NCI-H1436 (cell line): ENCODE measurements around the gene AGFG1.
A peak's percentile ranks its signal among the peaks of the same experiment; 100 is the strongest.

Experiments
- DNase-seq: peaks from one replicate; lab custom pipeline; 2025; lab: John Stamatoyannopoulos, UW

The AGFG1 gene, protein sequence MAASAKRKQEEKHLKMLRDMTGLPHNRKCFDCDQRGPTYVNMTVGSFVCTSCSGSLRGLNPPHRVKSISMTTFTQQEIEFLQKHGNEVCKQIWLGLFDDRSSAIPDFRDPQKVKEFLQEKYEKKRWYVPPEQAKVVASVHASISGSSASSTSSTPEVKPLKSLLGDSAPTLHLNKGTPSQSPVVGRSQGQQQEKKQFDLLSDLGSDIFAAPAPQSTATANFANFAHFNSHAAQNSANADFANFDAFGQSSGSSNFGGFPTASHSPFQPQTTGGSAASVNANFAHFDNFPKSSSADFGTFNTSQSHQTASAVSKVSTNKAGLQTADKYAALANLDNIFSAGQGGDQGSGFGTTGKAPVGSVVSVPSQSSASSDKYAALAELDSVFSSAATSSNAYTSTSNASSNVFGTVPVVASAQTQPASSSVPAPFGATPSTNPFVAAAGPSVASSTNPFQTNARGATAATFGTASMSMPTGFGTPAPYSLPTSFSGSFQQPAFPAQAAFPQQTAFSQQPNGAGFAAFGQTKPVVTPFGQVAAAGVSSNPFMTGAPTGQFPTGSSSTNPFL

DNA sequence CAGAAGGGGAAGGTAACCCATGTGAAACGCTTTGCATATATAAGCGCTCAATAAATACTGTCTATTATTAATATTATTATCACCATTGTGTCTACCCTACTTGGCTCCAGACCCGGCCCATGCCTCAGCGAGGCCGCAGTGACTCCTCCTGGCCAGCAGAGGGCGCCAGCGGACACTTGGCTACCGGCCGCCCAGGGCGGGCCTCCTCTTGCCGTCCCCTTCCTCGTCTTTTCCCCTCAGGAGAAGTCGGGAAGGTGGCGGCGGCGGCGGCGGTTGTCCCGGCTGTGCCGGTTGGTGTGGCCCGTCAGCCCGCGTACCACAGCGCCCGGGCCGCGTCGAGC, at the start of gene AGFG1:
Gene AGFG1 (plus strand): TSS at position 233 of the 341 bp plus-strand sequence. CDS start 266 bp downstream, outside the sequence.
- peak; percentile 74 for DNase-seq

DNA sequence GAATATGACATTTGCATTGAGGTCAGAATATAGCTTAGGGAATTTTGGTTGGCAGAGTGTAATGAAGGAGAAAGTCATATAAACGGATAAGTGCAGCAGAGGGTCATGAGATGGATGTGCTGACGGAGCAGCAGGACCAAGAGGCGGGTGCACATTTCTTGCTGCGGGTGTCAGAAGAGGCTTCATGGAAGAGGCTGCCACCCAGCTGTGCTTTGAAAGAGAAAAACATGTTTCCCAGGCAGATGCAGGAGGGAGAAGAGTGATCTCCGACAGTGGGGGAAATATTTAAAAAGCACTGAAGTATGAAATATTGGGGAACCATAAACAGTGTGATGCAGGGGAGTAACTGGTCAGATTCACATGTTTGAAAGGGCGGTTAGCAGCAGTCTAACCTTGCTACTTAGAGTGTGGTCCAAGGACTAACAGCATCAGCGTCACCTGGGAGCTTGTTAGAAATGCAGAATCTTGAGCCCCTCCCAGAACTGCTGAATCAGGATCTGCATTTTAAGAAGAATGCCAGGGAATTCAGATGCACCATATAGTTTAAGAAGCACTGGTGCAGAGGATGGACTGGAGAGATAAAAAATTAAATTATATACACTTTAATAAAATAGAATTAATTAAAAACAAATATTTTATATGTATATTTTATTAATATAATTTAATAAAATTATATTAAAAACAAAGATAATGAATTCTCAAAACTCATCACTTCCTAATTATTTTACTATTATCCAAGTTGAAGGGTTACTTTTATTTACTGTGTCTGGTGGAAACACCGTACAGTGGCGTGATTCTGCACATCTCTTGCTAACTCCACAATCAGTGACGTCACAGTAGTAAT, 48.1 kb upstream of the AGFG1 start:
- no peak for DNase-seq

DNA sequence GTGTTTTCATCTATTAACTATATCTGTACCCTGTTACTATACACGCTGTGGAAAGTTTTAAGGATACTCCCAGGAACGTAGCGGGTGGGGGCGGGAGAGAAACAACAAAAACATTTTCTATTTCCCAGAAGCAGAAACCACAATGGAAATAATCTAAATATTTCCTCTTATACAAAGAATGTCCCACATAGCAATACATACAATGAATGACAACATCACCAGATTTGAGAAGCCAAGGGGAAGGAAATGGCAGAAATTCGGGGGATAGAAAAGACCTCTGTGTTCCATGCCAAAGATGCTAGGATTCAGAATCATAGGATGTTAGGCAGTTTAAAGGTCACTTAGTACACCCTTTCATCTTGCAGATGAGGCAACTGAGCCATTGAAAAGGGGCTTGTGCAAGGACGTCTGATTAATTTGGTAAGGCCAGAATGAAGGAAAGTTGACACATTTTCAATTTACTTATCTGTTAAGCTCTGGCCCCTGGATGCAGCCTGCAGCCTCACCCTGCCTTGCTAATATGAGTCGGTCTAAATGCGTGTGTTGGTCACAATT, 43.1 kb upstream of the AGFG1 start:
- DNase-seq: no peak

DNA sequence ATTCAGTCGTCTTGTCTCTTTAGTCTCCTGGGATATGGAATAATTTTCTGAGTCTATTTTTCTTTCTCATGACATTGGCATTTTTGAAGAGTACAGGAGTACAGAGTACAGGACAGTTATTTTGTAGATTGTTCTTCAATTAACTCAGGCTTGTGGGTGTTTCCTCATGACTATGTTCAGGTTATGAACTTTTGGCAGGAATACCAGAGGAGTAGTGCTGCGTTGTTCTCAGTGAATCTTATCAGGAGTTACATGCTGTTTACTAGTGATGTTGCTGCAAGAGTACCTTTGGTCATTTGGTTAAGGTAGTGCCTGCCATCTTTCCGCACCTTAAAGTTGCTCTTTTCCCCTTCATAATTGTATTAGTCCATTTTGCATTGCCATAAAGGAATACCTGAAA, 41.3 kb upstream of the AGFG1 start:
- no peak for DNase-seq

DNA sequence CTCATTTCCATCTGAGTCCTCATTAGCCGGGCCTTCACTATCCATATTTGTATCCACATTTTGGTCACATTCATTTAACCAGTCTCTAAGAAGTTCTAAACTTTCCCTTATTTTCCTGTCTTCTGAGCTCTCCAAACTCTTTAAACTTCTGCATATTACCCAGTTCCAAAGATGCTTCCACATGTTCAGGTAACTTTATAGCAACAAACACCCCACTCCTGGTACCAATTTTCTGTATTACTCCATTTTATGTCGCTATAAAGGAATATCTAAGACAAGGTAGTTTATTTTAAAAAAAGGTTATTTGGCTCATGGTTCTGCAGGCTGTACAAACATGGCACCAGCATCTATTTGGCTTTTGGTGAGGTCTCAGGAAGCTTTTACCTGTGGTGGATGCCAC, 38.8 kb upstream of the AGFG1 start:
- DNase-seq: no peak

DNA sequence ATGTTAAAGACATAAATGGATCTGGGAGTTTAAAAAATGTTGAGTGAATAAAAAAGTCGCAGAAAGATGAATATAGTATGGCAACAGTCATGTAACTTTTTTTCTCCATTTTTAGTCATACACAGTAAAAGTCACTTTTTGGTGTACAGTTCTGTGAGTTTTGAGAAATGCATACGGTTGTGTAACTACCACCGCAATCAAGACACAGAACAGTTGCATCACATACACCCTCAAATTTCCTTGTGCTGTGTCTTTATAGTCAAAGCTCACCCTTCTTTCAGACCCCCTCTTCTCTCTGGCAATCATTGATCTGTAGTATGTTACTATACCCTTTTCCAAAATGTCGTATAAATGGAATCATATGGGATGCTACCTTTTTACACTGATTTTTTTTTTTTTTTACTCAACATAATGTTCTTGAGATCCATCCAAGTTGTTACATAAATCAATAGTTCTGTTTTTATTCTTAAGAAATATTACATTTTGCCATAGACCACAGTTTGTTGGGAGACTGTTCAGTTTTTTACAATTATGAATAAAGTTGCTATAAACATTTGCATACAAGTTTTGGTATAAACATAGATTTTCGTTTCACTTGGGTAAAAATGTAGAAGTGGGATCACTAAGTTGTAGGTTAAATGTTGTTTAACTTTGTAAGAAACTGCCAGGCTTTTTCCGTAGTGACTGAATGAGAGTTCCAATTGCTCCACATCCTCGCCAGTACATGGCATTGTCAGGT, 35.4 kb upstream of the AGFG1 start:
- no peak for DNase-seq

DNA sequence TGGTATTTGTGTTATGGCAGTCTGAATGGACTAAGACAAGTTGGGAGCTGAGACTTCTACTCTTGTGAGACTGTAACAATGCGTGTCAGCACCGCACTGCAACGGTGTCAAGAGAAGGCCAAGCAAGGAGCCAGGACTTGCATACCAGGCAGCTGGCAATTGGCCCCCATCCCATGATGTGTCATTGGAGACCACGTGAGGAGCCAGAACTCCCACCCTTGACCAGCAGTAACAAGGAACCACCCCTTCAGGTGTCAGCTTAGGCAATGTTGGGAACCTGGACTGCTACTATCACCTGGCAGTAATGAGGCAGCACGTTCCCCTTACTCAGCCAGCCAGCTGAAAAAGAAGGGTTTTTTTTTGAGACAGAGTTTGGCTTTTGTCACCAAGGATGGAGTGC, 32.7 kb upstream of the AGFG1 start:
- DNase-seq: no peak

DNA sequence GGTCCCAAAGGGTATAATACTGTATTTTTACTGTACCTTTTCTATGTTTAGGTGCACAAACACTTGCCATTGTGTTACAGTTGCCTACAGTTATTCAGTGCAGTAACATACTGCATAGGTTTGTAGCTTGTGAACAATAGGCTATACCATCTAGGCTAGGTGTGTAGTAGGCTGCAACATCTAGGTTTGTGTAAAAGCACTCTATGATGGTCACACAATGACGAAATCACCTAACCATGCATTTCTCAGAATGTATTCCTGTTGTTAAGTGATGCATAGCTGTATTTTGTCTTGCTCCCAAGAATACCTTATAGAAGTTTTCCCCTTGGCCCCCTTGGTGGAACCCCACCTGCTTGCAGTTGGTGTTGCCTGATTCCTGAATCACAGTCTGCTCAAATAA, 29.3 kb upstream of the AGFG1 start:
- DNase-seq: no peak

DNA sequence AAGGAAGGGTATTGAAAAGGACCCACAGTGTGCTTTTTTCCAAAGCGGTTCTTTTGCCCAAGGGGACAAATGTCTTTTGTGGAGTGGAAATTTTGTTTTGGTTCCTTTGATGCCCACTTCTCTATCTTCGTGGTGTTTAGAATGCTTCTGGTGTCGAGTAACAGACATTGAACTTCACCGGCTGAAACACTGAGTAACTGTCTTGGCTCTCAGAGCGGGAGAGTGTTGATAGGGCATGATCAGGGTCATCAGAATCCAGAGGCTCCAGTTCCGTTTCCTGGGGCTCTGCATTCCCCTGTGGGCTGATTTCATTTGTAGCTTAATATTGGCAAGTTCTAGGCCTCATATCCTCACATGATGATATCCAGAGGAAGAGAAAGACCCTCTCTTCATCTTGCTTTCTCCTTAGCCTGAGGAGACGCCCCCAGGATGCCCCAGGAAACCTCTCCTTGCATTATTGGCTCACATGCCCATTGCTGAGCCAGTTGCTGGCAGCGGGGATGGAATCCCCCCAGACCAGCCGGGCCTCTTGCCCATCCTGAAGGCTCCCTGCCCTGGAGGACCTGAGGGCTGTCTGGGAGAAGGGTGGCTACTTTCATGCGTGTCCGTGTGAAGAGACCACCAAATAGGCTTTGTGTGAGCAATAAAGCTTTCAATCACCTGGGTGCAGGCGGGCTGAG, 27.9 kb upstream of the AGFG1 start:
- no peak for DNase-seq

DNA sequence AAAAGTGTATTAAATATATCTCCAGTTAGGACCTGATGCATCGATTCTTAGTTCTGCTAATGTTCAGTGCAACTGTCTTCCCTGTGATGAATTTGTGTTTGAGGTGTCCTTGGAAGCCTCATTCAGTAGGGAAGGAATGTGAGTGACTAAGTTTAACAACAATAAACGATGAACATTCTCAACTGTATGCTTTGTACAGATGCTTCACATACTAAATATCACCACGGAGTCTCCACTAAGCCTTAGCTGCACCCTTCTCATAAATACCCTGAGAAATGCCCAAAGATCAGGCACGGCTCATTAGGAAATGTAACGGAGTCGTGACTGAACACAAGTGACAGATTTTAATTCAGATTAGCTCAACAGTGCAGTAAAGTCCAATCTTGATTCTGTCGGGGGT, 24.4 kb upstream of the AGFG1 start:
- DNase-seq: no peak

DNA sequence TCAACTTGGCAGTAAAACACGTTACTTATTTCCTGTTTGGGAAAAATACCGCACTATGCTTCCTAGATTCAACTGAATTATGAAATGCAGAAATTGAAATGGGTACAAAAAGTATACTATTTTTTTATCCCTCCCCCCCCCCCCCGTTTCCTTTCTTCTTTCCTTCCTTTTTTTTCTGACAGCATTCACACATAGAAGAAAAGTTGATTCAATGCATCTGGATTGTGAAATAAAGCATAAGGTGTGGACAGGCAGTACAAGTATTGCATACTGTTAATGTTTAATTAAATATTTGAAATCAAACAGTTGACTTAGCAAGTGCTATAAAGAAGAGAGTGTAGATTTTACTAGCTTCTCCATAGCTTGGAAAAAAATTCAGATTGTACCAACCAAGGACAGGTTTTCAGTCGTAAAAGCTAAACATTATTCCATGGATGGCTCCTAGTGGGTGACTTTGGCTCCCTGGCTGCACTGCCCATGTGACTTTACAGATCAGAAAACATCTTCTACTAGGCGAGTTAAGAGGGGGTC, 21.6 kb upstream of the AGFG1 start:
- DNase-seq: no peak

DNA sequence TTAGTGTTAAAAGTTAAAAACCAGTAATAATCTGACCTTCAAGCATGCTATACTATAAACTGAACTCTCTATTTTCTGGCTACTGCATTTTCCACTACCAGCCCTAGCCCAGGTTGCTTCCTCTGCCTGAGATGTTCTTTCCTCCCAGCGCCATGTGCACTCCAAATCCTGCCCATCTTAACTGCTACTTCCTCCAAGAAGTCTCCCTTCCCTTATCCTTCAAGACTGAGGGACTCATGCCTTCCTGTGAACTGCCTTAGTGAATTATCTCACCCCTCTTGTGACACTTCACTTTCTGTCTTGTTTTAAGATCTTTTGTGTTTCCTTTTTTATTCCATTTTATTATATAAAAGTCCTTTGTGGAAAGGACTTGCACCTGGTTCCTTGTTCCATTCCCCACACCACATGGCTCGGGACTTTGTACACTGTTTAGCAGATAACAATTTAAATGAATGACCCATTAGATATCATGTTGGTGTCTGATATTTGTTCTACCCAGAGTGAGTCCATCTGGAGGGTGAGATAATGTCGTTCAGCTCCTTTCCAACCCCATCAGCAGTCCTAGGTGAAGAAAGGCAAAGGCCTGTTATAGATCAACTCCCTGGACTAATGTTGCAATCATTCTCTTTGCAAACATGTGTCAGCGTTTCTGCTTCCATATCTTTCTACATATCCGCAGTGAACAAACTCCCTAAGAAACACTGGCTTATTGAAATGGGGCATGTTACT, 20.9 kb upstream of the AGFG1 start:
- no peak for DNase-seq

DNA sequence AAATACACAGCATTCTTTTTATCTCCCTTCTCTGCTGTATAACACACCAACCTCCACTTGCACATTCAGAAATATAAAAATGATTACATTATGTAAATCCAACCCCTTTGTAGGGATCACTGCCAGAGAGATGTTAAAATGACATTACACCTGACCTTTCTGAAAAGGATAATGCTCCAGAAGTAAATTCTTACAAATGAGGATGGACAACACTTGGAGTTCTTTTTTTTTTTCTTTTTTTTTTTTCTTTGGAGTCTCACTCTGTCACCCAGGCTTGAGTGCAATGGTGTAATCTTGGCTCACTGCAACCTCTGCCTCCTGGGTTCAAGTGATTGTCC, 20.3 kb upstream of the AGFG1 start:
- no peak for DNase-seq

DNA sequence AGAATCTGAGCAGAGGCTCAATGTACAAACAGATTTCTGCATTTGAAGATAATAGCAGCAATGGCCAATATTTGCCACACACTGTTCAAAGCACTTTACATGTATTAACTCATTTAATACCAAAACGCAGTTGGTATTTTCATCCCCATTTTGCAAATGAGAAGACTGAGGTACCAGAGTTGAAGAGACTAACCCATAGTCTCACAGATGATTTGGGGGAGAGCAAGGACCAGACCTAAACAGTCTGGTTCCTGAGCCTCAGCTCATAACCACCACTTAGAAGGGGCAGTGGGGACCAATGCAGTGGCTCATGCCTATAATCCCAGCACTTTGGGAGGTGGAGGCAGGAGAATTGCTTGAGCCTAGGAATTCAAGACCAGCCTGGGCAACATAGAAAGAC, 18.1 kb upstream of the AGFG1 start:
- no peak for DNase-seq

DNA sequence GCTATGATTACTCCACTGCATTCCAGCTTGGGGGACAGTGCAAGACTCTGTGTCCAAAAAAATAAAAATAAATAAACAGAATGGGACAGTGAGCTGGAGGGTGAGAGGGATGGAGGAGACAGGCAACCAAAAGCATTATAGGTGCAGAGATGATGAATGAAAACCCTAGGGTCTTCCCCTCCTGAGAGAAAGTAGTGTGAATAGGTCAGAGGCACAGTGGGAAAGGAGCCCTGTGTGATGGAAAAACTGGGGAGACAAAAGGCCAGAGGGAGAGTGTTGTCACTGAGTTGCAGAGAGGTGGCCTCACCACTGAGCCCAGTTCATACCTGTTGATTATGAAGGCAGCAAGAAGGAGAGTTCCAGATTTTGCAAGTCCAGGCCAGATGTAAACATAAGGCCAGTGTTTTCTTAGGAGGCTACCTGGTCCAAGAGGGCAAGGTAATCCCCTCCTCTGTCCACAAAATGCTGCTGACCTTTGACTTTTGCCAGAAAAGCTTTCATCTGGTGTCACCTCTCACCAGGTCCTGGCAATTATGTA, 17.6 kb upstream of the AGFG1 start:
- DNase-seq: no peak

DNA sequence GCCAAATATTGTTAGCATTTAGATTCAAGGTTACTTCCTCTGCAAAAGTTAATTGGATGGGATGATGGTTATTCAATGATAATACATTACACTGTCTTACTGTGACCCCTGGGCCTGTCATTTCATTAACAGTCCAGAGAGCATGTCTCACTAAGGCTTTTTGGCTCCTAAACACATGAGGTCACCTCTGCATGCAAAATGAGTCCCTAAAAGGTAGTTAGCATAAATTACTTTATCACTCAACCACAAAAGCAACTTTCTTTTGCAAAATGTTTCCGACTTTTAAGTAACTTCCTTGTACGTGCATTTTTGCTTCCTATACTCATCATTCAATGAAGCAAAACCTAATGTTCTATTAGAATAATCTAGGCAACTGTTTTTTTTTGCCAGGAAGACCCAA, 16.8 kb upstream of the AGFG1 start:
- DNase-seq: no peak

DNA sequence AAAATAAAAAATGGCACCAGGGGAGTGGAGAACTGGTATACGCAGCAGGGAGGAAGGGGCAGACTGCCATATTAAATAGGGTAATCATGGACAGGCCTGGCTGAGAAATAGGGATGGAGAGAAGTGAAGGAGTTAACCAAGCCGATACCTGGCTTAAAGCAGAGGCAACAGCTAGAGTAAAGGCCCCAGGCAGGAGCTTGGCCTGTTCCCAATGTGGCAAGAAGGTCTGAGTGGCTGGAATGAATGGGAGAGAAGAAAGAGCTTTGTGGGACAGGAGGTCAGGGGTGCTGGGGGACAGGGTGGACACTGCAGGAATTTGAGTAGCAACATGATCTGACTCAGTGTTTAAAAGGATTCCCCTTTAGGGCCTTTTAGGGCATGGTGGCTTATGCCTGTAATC, 15.9 kb upstream of the AGFG1 start:
- DNase-seq: no peak

DNA sequence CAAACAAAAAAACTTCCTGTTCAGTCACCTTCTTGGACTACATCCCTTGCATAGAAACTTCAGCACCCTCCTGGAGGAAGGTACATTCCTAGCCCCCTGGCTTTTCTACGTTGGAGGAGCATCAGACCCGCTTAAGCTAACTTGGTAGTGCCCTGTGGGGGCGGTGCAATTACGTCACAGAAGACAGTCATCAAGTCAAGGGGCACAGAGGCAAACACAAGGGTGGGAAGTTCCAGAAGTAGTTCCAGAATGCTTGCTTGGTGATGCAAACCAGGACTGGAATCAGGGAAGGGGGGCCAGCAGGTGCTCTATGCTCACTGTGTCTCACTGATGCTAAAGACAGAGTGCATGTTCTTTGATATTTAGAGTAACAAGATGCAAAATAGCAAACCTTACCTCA, 15.2 kb upstream of the AGFG1 start:
- no peak for DNase-seq

DNA sequence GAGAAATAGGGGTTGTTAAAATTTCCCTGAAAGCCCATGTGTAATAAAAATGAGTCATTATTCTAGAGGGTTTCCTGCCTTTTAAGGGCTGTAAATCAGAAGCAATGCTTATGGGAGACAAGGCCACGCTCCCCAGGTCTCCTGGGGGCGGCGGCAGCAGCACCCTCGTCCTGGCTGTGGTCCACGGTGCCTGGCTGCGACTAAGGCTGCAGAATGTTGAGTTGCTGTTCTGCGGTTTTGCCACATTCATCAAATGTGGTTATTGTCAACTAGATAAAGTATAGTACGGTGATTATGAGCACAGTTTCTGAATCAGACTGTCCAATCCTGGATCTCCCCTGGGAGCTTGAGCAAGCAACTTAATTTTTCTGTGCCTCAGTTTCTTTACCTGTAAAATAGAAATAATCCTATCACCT, 11.9 kb upstream of the AGFG1 start:
- DNase-seq: no peak

DNA sequence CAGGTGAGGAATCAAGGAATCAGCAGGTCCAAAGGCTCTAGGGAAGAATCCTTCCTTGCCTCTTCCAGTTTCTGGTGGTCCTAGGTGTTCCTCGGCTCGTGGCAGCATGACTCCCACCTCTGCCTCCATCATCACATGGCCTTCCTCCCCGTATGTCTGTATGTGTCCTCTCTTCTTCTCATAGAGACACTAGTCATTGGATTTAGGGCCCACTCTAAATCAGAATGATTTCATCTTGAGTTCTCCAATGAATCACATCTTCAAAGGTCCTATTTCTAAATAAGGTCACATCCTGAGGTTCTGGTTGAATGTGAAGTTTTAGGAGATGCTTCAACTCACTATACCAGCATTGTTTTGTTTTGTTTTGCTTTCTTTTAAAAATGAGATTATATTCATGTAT, 11.1 kb upstream of the AGFG1 start:
- DNase-seq: no peak
